HPDE6-E6E7 (cell line): ENCODE measurements around the gene RGPD3.
"Not testable (repeated sequence)": the region's sequence is repeated elsewhere in the genome, so short reads cannot be mapped to it uniquely, and the experiment has no call there.

Source experiments
- DNase-seq: peaks from one replicate; pipeline ENCODE4 v3.0.0; 2011; ENCODE audit warnings: missing footprints; ENCODE audit errors: extremely low spot score

Gene RGPD3

GRCh38 chr2:106468107-106468506, at the start of gene RGPD3:
Gene RGPD3 (minus strand): TSS chr2:106468413. CDS start chr2:106468288, 125 bp downstream.
- DNase-seq: not testable (repeated sequence)

- DNase-seq: no peak
Measured at GRCh38 chr2:106517329-106517728, 49.1 kb upstream of the RGPD3 start.

GRCh38 chr2:106516864-106517263, 48.7 kb upstream of the RGPD3 start:
- no peak for DNase-seq

GRCh38 chr2:106516436-106516835, 48.2 kb upstream of the RGPD3 start:
- no peak for DNase-seq

- not testable (repeated sequence) for DNase-seq
Measured at GRCh38 chr2:106514827-106515226, 46.6 kb upstream of the RGPD3 start.

DNA sequence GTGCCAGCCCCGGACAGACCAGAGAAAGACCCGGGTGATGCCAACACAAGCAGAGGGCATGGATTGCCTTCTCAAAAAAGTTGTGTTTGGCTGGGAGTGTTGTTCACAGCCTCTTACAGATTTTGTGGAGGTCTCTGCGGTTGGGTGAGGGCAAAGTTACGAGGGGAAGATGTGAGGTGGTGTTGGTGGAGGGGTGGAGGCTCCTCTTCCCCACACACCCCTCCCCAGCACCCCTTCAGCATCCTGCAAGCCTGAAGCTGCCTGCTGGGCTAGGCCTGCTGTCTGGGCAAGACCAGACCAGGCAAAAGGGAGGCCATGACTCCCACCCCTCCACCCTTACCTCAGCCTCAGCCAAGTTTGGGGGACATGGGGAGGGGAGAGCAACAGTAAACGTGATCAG, 45.2 kb upstream of the RGPD3 start:
- DNase-seq: not testable (repeated sequence)

DNA sequence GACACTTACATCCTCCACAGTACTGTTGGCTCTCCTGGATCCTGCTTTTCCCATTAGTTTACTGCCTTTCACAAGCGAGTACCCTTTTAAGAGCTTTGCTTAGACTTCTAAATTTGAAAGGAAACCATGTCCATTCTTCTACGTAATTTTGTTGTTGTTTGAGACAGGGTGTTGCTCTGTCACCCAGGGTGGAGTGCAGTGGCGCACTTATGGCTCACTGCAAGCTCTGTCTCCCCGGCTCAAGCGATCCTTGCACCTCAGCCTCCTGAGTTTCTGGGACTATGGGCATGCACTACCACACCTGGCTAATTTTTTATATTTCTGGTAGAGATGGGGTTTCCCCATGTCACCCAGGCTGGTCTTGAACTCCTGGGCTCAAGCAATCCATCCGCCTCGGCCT, 43.7 kb upstream of the RGPD3 start:
- DNase-seq: not testable (repeated sequence)

DNA sequence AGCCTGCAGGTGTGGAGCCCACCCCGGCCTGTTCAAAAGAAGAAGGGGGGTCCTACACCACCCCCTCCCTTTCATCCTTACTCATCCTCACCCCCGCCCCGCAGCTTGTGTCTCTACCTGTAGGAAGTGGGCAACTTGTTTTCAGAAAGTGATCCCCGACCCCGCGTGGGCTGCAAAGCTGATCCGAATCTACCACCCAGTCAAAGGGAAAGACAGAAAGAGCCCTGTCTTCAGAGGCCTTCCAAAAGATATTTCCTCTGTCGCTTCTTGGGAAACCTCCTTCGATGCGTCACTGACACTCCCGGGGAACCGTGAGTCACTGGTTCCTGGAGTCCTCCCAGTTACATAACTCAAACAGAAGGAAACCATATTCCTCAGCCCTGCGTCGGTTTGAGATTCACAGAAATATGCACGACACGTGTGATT, 43.3 kb upstream of the RGPD3 start:
- not testable (repeated sequence) for DNase-seq

- not testable (repeated sequence) for DNase-seq
Measured at GRCh38 chr2:106510791-106511190, 42.6 kb upstream of the RGPD3 start.

DNA sequence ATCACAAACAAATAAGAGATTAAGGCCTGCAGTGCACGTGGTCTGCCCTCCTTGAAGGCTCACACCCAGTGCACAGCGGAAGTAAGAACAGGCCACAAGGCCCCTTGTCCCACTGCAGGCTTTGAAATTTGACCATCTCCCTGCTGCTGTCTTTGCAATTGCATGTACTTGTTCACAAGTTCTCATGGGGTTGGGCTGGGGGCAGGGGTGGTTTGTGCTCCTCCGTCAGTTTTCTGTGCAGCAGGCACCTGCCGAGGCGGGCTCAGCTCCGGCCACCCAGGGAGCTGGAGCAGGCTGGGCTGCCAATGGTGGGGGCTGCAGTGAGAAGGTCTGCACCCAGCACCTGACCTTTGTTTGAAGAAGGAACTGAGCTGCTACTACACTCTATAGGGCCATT, 41.2 kb upstream of the RGPD3 start:
- DNase-seq: not testable (repeated sequence)

- not testable (repeated sequence) for DNase-seq
Measured at GRCh38 chr2:106508660-106509373, 40.6 kb upstream of the RGPD3 start.

DNA sequence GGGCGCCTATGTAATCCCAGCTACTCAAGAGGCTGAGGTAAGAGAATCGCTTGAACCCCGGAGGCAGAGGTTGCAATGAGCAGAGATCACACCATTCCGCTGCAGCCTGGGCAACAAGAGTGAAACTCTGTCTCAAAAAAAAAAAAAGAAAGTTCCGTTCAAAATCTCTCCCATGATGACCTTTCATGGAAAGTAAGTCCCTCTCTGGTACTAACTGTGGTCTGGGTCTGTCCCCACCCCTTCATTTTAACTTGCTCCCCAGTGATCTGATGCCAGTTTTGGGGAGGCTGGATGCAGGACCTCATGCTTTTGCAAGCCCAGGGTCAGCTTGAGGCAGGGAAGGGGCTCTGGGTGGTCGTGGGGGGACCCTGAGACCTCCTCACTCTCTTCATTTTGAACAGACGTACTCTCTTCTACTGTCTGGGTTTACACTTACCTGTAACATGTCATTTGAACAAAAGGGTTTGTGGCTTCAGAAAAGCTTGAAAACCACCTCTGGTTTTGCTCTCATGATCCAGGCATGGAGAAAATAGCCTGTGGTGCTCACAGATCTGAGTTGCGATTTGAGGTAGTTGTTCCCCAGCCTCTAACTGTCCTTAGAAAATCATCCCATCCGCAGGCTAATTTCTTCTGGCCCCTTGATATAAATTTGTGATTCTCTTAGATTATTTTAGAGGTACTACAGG, 37.9 kb upstream of the RGPD3 start:
- DNase-seq: not testable (repeated sequence)

GRCh38 chr2:106504787-106505186, 36.6 kb upstream of the RGPD3 start:
- not testable (repeated sequence) for DNase-seq

DNA sequence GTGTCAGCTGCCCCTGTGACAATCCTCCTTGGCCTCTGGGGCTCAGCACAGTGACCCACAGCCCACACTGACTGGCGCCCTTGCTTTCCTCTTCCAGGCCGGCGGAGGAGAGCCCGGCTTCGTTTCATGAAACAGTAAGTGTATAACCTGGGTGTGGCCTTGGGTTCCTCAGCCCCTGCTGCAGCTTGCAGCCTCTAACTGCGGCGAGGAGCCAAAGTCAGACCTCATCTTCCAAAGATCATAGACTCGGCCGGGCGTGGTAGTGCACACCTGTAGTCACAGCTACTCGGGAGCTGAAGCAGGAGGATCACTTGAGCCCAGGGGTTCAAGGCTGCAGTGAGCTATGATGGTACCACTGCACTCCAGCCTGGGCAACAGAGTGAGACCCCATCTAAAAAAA, 36.0 kb upstream of the RGPD3 start:
- not testable (repeated sequence) for DNase-seq

DNA sequence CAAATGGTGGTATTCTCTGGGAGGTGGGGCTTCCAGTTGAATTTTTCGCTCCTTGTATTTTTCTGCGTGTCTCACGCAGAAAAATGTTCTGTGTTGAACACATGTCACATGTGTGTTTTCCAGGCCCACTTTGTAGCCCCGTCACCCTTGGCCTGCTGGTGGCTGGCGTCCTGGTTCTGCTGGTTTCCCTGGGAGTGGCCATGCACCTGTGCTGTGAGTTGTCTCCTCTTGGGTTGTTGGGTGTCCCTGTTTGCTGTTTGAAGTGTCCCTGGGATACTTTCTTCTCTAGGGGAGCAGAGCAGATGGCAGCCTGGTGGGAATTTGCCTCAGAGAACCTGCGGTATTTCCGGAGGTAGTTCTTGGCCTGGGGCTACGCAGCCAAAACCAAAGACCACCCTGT, 34.1 kb upstream of the RGPD3 start:
- DNase-seq: not testable (repeated sequence)

DNA sequence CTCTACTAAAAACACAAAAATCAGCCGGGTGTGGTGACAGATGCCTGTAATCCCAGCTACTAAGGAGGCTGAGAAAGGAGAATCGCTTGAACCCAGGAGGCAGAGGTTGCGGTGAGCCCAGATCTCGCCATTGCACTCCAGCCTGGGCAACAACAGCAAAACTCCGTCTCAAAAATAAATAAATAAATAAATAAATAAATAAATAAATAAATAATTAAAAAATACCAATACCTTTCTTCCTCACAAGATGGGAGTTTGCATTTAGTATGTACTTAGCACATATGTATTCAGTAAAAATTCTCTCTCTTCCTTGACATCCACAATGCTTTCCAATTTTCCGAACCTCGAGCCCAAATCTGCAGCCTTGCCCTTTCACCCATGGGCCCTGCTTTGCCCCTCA, 32.1 kb upstream of the RGPD3 start:
- DNase-seq: not testable (repeated sequence)

DNA sequence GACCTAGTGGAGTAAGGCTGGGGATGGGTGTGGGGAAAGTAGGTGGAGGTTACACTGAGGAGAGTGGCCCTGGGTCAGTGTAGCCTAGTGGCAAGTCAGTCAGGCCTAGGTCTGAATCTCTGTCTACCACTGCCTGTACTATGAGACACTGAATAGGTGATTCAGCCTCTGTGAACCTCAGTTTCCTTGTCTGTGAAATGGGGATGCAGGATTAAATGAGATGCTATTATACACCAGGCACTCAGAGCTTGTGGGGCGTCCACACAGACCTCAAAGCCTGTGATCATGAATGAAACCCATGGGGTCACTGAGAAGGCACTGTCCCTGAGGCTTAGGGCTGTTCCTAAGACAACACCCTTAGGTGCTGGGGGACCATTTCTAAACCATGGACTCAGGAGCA, 30.3 kb upstream of the RGPD3 start:
- DNase-seq: not testable (repeated sequence)

GRCh38 chr2:106492913-106493312, 24.7 kb upstream of the RGPD3 start:
- DNase-seq: not testable (repeated sequence)

DNA sequence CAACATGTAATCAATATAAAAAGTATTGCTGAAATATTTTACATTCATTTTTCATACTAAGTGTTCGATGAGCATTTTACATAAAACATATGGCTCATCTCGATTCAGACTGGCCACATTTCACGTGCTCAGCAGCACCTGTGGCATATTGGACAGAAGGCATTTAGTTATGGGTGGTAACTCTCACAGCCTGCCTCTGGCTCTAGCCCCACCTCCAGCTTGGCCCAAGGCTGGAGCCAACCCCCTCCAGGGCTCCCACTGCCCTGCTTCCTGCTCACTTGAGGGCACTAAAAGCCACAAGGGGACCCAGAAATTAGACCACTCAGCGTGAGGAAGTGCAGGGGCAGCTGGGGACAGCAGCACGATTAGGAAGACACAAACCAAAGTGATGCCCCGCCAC, 24.2 kb upstream of the RGPD3 start:
- not testable (repeated sequence) for DNase-seq

GRCh38 chr2:106489701-106490100, 21.5 kb upstream of the RGPD3 start:
- not testable (repeated sequence) for DNase-seq

GRCh38 chr2:106487386-106488191, 19.4 kb upstream of the RGPD3 start:
- DNase-seq: not testable (repeated sequence)
